GM23338 (cell line): ENCODE data around the gene CCIN. TPM values are rescaled to one million over a fixed set of nuclear protein-coding genes. Genes with fewer than 3 reads are reported as not detected.

ENCODE experiments used
- ATAC-seq: fragments of 200-7000 bp; cut with Tn5 transposase; 3 replicates; pipeline ENCODE4 v1.9.1; 2020
- DNase-seq: peaks from one replicate; pipeline ENCODE4 v3.0.0-alpha.2; 2015; ENCODE audit warnings: low spot score
- H2AFZ ChIP-seq: fragments of 200-600 bp; sonication (generic); 2 replicates; pipeline ENCODE4 v1.8.0; 2016; ENCODE audit warnings: antibody characterized with exemption, mild to moderate bottlenecking, moderate library complexity
- H3F3A ChIP-seq: fragments of 200-600 bp; sonication (generic); replicated peaks from 2 replicates; pipeline ENCODE4 v1.8.0; 2017; ENCODE audit warnings: antibody characterized with exemption, mixed run types, low read depth
- H3K27ac ChIP-seq: fragments of 200-600 bp; sonication (generic); 2 replicates; pipeline ENCODE4 v1.6.1; 2016; ENCODE audit warnings: low read depth
- H3K27me3 ChIP-seq: fragments of 200-600 bp; sonication (generic); 2 replicates; pipeline ENCODE4 v1.8.0; 2016; ENCODE audit warnings: mild to moderate bottlenecking, mixed run types, moderate library complexity; ENCODE audit not compliant: insufficient read depth
- H3K36me3 ChIP-seq: fragments of 200-600 bp; sonication (generic); 2 replicates; pipeline ENCODE4 v1.8.0; 2016; ENCODE audit warnings: mild to moderate bottlenecking; ENCODE audit not compliant: insufficient read depth
- H3K4me1 ChIP-seq: fragments of 200-600 bp; sonication (generic); 2 replicates; pipeline ENCODE4 v1.8.0; 2016; ENCODE audit warnings: mild to moderate bottlenecking, moderate library complexity; ENCODE audit not compliant: insufficient read depth
- H3K4me2 ChIP-seq: fragments of 200-600 bp; sonication (generic); 2 replicates; pipeline ENCODE4 v1.7.1; 2017; ENCODE audit warnings: mixed run types
- H3K4me3 ChIP-seq: fragments of 200-600 bp; sonication (generic); 2 replicates; pipeline ENCODE4 v1.6.1; 2016; ENCODE audit warnings: mixed run types
- H3K79me2 ChIP-seq: fragments of 200-600 bp; sonication (generic); replicated peaks from 2 replicates; pipeline ENCODE4 v1.8.0; 2017; ENCODE audit warnings: mild to moderate bottlenecking; ENCODE audit not compliant: insufficient read depth
- H3K9me2 ChIP-seq: fragments of 200-600 bp; sonication (generic); 2 replicates; pipeline ENCODE4 v1.8.0; 2017; ENCODE audit not compliant: insufficient read depth
- H4K20me1 ChIP-seq: fragments of 200-600 bp; sonication (generic); replicated peaks from 2 replicates; pipeline ENCODE4 v1.8.0; 2017; ENCODE audit warnings: mild to moderate bottlenecking; ENCODE audit not compliant: insufficient read depth
- H3K27ac Mint-ChIP-seq: 2 replicates; pipeline ENCODE4 v1.8.0; 2020; ENCODE audit warnings: inconsistent platforms, mild to moderate bottlenecking, moderate library complexity, mixed read lengths
- H3K27me3 Mint-ChIP-seq: 3 replicates; pipeline ENCODE4 v1.8.0; 2022; ENCODE audit warnings: low read depth, mild to moderate bottlenecking, moderate library complexity, mixed read lengths, inconsistent platforms; ENCODE audit not compliant: insufficient read depth, poor library complexity
- H3K36me3 Mint-ChIP-seq: 3 replicates; pipeline ENCODE4 v1.8.0; 2021; ENCODE audit warnings: low read depth, mild to moderate bottlenecking, inconsistent platforms, moderate library complexity, mixed read lengths
- H3K4me1 Mint-ChIP-seq: 3 replicates; pipeline ENCODE4 v1.8.0; 2020; ENCODE audit warnings: mild to moderate bottlenecking, inconsistent platforms, mixed read lengths
- H3K4me3 Mint-ChIP-seq: 3 replicates; pipeline ENCODE4 v1.8.0; 2021; ENCODE audit warnings: moderate library complexity, mild to moderate bottlenecking, inconsistent platforms, mixed read lengths
- H3K9me3 Mint-ChIP-seq: 3 replicates; pipeline ENCODE4 v1.8.0; 2020; ENCODE audit warnings: moderate library complexity, mild to moderate bottlenecking, inconsistent platforms, mixed read lengths
- CREB1 ChIP-seq: fragments of 250-450 bp; sonication (Bioruptor Pico); IDR thresholded peaks from 2 replicates; pipeline ENCODE4 v1.5.0; 2020; ENCODE audit warnings: low read depth, mild to moderate bottlenecking, moderate library complexity
- CTCF ChIP-seq, 2 experiments: fragments of 200-600 bp in 1 of 2; sonication (generic) in 1 of 2; conservative IDR thresholded peaks; 2 replicates each; pipeline versions ENCODE4 v1.5.1 to v1.6.1; 2016 to 2017; ENCODE audit warnings: antibody characterized with exemption in 2 of 2, low read depth in 2 of 2, mild to moderate bottlenecking in 2 of 2, moderate library complexity in 1 of 2
- EZH2 ChIP-seq: fragments of 200-600 bp; sonication (generic); IDR thresholded peaks from one replicate; pipeline ENCODE4 v1.8.0; 2017; ENCODE audit warnings: antibody characterized with exemption, mild to moderate bottlenecking, low read depth; ENCODE audit not compliant: unreplicated experiment
- EZH2phosphoT487 ChIP-seq: fragments of 200-600 bp; sonication (generic); IDR thresholded peaks from one replicate; pipeline ENCODE4 v1.8.1; 2018; ENCODE audit warnings: antibody characterized with exemption; ENCODE audit not compliant: unreplicated experiment
- JUNB ChIP-seq: IDR thresholded peaks from one replicate; pipeline ENCODE4 v1.6.1; 2016; ENCODE audit warnings: antibody characterized with exemption; ENCODE audit not compliant: unreplicated experiment
- NANOG ChIP-seq: IDR thresholded peaks from 2 replicates; pipeline ENCODE4 v1.6.1; 2016; ENCODE audit warnings: antibody characterized with exemption, borderline replicate concordance
- POLR2AphosphoS5 ChIP-seq: IDR thresholded peaks from 2 replicates; pipeline ENCODE4 v1.6.1; 2016; ENCODE audit warnings: antibody characterized with exemption, low read depth
- REST ChIP-seq: IDR thresholded peaks from one replicate; pipeline ENCODE4 v1.6.1; 2018; ENCODE audit warnings: antibody characterized with exemption; ENCODE audit not compliant: unreplicated experiment
- STAT1 ChIP-seq: IDR thresholded peaks from one replicate; pipeline ENCODE4 v1.6.1; 2016; ENCODE audit warnings: antibody characterized with exemption; ENCODE audit not compliant: unreplicated experiment
- ZNF114 ChIP-seq: fragments of 250-450 bp; sonication (Bioruptor Pico); IDR thresholded peaks from 2 replicates; pipeline ENCODE4 v1.5.0; 2020; ENCODE audit warnings: mild to moderate bottlenecking, moderate library complexity
- ZNF331 ChIP-seq: fragments of 250-450 bp; sonication (Bioruptor Pico); IDR thresholded peaks from 2 replicates; pipeline ENCODE4 v1.5.0; 2020; ENCODE audit warnings: low read depth, mild to moderate bottlenecking, moderate library complexity
- polyA plus RNA-seq: library from polyadenylated mRNA; unstranded; fragments of >200 nt; fragmentation: Nextera tagmentation; extraction: Ambion mirVana; gene quantifications from 2 replicates; pipeline ENCODE4 v1.2.1, GENCODE V29; 2016
- total RNA-seq: library from RNA; depleted of rRNA; stranded (reverse); fragments of >200 nt; shearing (Covaris generic); gene quantifications from 2 replicates; pipeline ENCODE4 v1.2.3, GENCODE V29; 2014
- TF ChIP-seq, protein P1 (sequence below): fragments of 250-450 bp; sonication (Bioruptor Pico); IDR thresholded peaks from 2 replicates; pipeline ENCODE4 v1.5.0; 2020; ENCODE audit warnings: mild to moderate bottlenecking, moderate library complexity
- TF ChIP-seq, protein P2 (sequence below): IDR thresholded peaks from 2 replicates; pipeline ENCODE4 v1.6.1; 2016; ENCODE audit warnings: antibody characterized with exemption

Gene CCIN
- total and polyA plus RNA-seq, 2 experiments from 2014 or later, result 0.14 TPM; not detected in 1

DNA sequence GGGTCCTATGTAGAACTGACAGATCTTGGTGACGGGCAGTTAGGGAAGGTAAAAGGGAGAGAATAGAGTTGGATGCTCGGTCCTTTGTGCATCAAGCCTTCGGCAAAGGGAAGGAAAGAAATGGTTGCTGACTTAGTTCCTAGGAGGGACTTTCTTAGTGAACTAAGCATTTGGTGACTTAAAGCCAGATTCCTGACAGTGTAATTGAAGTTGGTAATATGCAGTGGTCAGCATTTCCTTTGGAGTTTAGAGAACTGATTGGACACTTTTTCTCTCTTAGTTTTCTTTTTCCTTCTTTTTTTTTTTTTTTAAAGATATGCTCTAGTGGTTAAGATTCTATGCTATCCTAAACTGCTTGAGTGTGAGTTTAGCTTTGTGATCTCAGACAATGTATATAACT is 23.8 kb downstream of the CCIN start:
- H3K4me3 ChIP-seq, result peak overlapping the region; percentile 98
- no peak for TF ChIP-seq REST
- no peak for TF ChIP-seq CTCF (conservative IDR thresholded peaks at IDR 0.05; ENCODE audit: low read depth in 2 of 2)
- no peak for TF ChIP-seq EZH2phosphoT487
- no peak for TF ChIP-seq STAT1
- no peak for TF ChIP-seq ZNF331 (CRISPR knock-in tag)
- no peak for TF ChIP-seq JUNB
- TF ChIP-seq CREB1, result no peak
- no peak for TF ChIP-seq ZNF114
- TF ChIP-seq, protein P1, sequence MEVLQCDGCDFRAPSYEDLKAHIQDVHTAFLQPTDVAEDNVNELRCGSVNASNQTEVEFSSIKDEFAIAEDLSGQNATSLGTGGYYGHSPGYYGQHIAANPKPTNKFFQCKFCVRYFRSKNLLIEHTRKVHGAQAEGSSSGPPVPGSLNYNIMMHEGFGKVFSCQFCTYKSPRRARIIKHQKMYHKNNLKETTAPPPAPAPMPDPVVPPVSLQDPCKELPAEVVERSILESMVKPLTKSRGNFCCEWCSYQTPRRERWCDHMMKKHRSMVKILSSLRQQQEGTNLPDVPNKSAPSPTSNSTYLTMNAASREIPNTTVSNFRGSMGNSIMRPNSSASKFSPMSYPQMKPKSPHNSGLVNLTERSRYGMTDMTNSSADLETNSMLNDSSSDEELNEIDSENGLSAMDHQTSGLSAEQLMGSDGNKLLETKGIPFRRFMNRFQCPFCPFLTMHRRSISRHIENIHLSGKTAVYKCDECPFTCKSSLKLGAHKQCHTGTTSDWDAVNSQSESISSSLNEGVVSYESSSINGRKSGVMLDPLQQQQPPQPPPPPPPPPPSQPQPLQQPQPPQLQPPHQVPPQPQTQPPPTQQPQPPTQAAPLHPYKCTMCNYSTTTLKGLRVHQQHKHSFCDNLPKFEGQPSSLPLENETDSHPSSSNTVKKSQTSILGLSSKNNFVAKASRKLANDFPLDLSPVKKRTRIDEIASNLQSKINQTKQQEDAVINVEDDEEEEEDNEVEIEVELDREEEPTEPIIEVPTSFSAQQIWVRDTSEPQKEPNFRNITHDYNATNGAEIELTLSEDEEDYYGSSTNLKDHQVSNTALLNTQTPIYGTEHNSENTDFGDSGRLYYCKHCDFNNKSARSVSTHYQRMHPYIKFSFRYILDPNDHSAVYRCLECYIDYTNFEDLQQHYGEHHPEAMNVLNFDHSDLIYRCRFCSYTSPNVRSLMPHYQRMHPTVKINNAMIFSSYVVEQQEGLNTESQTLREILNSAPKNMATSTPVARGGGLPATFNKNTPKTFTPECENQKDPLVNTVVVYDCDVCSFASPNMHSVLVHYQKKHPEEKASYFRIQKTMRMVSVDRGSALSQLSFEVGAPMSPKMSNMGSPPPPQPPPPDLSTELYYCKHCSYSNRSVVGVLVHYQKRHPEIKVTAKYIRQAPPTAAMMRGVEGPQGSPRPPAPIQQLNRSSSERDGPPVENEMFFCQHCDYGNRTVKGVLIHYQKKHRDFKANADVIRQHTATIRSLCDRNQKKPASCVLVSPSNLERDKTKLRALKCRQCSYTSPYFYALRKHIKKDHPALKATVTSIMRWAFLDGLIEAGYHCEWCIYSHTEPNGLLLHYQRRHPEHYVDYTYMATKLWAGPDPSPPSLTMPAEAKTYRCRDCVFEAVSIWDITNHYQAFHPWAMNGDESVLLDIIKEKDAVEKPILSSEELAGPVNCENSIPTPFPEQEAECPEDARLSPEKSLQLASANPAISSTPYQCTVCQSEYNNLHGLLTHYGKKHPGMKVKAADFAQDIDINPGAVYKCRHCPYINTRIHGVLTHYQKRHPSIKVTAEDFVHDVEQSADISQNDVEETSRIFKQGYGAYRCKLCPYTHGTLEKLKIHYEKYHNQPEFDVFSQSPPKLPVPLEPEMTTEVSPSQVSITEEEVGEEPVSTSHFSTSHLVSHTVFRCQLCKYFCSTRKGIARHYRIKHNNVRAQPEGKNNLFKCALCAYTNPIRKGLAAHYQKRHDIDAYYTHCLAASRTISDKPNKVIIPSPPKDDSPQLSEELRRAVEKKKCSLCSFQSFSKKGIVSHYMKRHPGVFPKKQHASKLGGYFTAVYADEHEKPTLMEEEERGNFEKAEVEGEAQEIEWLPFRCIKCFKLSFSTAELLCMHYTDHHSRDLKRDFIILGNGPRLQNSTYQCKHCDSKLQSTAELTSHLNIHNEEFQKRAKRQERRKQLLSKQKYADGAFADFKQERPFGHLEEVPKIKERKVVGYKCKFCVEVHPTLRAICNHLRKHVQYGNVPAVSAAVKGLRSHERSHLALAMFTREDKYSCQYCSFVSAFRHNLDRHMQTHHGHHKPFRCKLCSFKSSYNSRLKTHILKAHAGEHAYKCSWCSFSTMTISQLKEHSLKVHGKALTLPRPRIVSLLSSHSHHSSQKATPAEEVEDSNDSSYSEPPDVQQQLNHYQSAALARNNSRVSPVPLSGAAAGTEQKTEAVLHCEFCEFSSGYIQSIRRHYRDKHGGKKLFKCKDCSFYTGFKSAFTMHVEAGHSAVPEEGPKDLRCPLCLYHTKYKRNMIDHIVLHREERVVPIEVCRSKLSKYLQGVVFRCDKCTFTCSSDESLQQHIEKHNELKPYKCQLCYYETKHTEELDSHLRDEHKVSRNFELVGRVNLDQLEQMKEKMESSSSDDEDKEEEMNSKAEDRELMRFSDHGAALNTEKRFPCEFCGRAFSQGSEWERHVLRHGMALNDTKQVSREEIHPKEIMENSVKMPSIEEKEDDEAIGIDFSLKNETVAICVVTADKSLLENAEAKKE (CRISPR knock-in tag), result no peak
- TF ChIP-seq EZH2, result no peak
- TF ChIP-seq POLR2AphosphoS5, result no peak
- TF ChIP-seq, protein P2, sequence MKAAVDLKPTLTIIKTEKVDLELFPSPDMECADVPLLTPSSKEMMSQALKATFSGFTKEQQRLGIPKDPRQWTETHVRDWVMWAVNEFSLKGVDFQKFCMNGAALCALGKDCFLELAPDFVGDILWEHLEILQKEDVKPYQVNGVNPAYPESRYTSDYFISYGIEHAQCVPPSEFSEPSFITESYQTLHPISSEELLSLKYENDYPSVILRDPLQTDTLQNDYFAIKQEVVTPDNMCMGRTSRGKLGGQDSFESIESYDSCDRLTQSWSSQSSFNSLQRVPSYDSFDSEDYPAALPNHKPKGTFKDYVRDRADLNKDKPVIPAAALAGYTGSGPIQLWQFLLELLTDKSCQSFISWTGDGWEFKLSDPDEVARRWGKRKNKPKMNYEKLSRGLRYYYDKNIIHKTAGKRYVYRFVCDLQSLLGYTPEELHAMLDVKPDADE, result no peak
- TF ChIP-seq NANOG, result no peak
- no peak for DNase-seq
- Mint-ChIP-seq H3K9me3 (no peaks in the 10 kb centered on the region; the same call in 2 of the 3 replicates), H3K4me3 (peak overlapping the region; percentile 94), H3K27ac (no peak overlapping the region), H3K4me1 (peaks cover 31% of the 10 kb centered on the region), H3K36me3 (peaks cover 26% of the 10 kb centered on the region), H3K27me3 (peaks cover 13% of the 10 kb centered on the region)
- H3K4me2 ChIP-seq, result peak overlapping the region; percentile 100
- no peaks in the 10 kb centered on the region for H3K9me2 ChIP-seq
- H2AFZ ChIP-seq, result no peak overlapping the region
- H3F3A ChIP-seq, result no peaks in the 10 kb centered on the region
- H3K27me3 ChIP-seq, result no peaks in the 10 kb centered on the region
- peaks cover 32% of the 10 kb centered on the region for H4K20me1 ChIP-seq
- H3K4me1 ChIP-seq, result peaks cover 23% of the 10 kb centered on the region
- peaks cover 72% of the 10 kb centered on the region for H3K79me2 ChIP-seq
- peaks cover 10% of the 10 kb centered on the region; the same call in 1 of the 2 replicates for H3K36me3 ChIP-seq
- no peak for ATAC-seq
- H3K27ac ChIP-seq, result no peak overlapping the region
